Activated CD4-positive, alpha-beta T cell treated with anti-CD3 and anti-CD28 coated beads, Interleukin-2, amount 50 U/mL, for 48 hours (primary cell): ENCODE data around the gene SLC2A13.
"Not testable (repeated sequence)": the region's sequence is repeated elsewhere in the genome, so short reads cannot be mapped to it uniquely, and the experiment has no call there.

Experiments used
- DNase-seq, 2 experiments: peaks; one replicate each; pipeline ENCODE4 v3.0.0-alpha.2; 2020

Gene SLC2A13

GRCh38 chr12:39852346-39852745 lies 253.5 kb downstream of the SLC2A13 start:
- DNase-seq: no peak

- DNase-seq: not testable (repeated sequence)
Measured at GRCh38 chr12:39848218-39848617, 257.7 kb downstream of the SLC2A13 start.

GRCh38 chr12:39846971-39847650 lies 258.8 kb downstream of the SLC2A13 start:
- DNase-seq: no peak

- no peak for DNase-seq
Measured at GRCh38 chr12:39846304-39846703, 259.6 kb downstream of the SLC2A13 start.

GRCh38 chr12:39840422-39840821 lies 265.5 kb downstream of the SLC2A13 start:
- no peak for DNase-seq

GRCh38 chr12:39839072-39839471 lies 266.8 kb downstream of the SLC2A13 start:
- no peak for DNase-seq

GRCh38 chr12:39835517-39836489 lies 270.1 kb downstream of the SLC2A13 start:
- no peak for DNase-seq

GRCh38 chr12:39831587-39832315 lies 274.1 kb downstream of the SLC2A13 start:
- DNase-seq: no peak

GRCh38 chr12:39830852-39831520 lies 274.9 kb downstream of the SLC2A13 start:
- no peak for DNase-seq

GRCh38 chr12:39830171-39830570 lies 275.7 kb downstream of the SLC2A13 start:
- no peak for DNase-seq

- no peak for DNase-seq
Measured at GRCh38 chr12:39824505-39825212, 281.2 kb downstream of the SLC2A13 start.

- DNase-seq: no peak
Measured at GRCh38 chr12:39816671-39817185, 289.2 kb downstream of the SLC2A13 start.

GRCh38 chr12:39815746-39816145 lies 290.1 kb downstream of the SLC2A13 start:
- no peak for DNase-seq

- no peak for DNase-seq
Measured at GRCh38 chr12:39814626-39815025, 291.3 kb downstream of the SLC2A13 start.

- DNase-seq: no peak
Measured at GRCh38 chr12:39813776-39814175, 292.1 kb downstream of the SLC2A13 start.

GRCh38 chr12:39812456-39812855 lies 293.4 kb downstream of the SLC2A13 start:
- not testable (repeated sequence) for DNase-seq

- DNase-seq: no peak
Measured at GRCh38 chr12:39807043-39807442, 298.8 kb downstream of the SLC2A13 start.

- no peak for DNase-seq
Measured at GRCh38 chr12:39805651-39806050, 300.2 kb downstream of the SLC2A13 start.

GRCh38 chr12:39804898-39805297 lies 301.0 kb downstream of the SLC2A13 start:
- no peak for DNase-seq

GRCh38 chr12:39804479-39804878 lies 301.4 kb downstream of the SLC2A13 start:
- no peak for DNase-seq

GRCh38 chr12:39803151-39803550 lies 302.7 kb downstream of the SLC2A13 start:
- DNase-seq: no peak

- no peak for DNase-seq
Measured at GRCh38 chr12:39798977-39799376, 306.9 kb downstream of the SLC2A13 start.
